Retina (tissue), 1 donor: ENCODE data around the gene ST3GAL6.
"Not testable (repeated sequence)": the region's sequence is repeated elsewhere in the genome, so short reads cannot be mapped to it uniquely, and the experiment has no call there.

Source experiments
- DNase-seq: peaks from one replicate; pipeline ENCODE4 v3.0.0-alpha.2; 2016

Gene ST3GAL6

DNA sequence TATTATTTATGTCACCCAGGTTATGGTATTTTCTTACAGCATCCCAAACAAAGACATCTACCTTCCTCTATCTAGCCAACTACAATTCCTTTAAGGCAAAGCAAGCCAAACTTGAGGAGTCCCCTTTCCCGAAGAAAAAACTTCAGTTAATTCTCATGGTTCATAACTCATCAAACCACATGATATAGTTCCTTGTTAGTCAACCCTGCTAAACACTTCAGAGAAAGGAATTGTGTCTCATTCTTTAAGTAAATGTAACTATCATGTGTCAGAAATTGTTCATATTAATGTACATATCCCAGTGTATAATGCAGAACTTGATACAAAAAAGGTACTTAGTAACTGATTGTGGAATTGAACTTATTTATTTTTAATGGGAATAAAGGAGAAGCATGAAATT, 44.4 kb downstream of the ST3GAL6 start:
- no peak for DNase-seq

DNA sequence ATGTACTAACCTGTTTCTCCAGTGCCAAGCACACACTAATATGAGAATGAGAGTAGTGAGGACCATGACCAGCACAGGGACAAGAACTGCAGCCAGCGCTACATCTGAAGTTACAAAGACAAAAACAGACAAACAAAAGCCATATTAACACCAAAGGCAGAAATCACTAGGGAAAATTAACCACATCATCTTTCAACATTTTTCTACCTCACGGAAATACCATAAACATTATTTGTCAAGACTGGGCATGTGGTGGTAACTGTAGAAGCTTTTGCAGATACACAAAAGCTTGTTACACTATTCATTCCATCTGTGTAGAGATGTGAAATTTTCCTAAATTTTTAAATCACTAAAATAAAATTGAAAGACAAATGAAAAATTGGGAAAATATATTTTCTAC, 44.9 kb downstream of the ST3GAL6 start:
- DNase-seq, result no peak

GRCh38 chr3:98809557-98809956, 46.4 kb downstream of the ST3GAL6 start:
- DNase-seq, result no peak

DNA sequence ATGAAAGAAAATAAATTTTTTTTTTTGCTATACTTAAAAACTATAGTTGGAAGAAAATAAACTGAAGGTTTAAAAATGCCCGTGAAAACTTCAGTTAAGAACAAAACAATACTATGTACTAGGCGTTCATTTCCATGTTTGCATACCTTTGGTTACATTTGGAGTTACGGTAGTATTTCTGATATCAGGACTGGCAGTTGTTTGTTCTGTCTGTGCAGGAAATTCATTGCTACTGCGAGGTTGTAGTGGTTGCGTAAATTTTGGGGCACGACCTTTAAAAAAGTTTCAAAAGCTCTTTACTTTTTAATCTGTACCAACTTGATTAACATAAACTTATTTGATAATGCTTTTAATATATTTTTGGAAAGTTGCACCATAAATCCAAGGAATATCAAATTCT, 47.9 kb downstream of the ST3GAL6 start:
- no peak for DNase-seq

DNA sequence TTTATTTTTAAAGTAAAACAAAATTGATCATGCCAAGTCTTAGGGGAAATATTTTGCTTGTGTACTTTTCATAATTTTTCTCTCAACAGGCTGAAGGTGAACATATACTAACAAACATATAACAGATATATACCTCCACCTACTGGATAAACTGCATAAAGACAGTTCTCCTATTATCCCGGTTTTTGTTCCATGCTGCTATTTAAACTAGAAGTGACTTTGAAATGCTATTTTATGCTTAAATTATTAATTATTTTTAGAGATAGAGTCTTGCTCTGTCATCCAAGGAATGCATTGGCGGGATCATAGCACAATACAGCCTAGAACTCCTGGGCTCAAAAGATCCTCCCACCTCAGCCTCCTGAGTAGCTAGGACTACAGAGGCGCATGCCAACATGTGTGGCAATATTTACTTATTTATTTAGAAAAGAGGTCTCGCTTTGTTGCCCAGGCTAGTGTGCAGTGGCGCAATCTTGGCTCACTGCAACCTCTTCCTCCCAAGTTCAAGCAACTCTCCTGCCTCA, 49.8 kb downstream of the ST3GAL6 start:
- DNase-seq, result peak; percentile 17

- no peak for DNase-seq
Measured at GRCh38 chr3:98814817-98815420, 51.8 kb downstream of the ST3GAL6 start.

DNA sequence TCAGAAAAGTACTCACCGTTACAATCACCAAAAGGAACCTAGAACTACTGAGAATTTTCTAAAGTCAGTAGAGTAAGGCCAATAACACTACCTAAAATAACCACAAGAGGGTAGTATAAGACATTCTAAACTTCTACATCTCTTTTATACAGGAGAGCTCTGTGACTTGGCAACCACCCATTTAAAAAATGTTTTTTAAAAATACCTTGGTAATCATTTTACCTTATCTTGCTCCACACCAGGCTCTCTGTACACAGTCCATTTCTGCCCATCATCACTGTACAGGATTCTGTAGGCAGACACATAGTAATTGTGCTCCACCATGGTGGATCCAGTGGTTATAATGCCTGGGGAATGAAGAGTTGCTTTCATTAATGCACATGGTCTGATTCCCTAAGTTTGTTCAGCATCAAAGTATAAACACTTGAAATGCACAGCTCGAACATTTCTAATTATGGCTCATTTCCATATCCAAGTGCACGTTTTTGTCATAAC, 54.5 kb downstream of the ST3GAL6 start:
- peak; percentile 57 for DNase-seq

DNA sequence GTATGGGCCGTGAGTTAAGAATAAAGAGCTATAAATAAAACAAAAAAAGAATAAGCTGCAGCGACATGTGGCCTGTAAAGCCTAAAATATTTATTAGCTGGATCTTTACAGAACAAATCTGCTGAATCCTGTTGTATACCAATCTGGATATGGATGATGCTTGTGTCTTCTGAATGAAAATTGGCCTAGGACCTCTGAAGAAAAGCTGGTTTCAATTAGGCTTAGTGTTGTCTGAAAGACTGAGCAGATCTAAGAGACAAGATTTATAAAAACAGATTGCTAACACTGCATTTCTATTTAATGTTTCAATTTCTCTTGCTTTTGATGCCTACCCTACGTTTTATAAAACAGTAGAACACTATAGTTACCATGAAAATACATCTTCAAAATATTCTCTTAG, 57.9 kb downstream of the ST3GAL6 start:
- DNase-seq, result no peak

GRCh38 chr3:98823791-98824190, 60.7 kb downstream of the ST3GAL6 start:
- DNase-seq, result no peak

GRCh38 chr3:98824256-98824655, 61.1 kb downstream of the ST3GAL6 start:
- no peak for DNase-seq

- DNase-seq, result no peak
Measured at GRCh38 chr3:98826126-98826525, 63.0 kb downstream of the ST3GAL6 start.

- no peak for DNase-seq
Measured at GRCh38 chr3:98827221-98827920, 64.2 kb downstream of the ST3GAL6 start.

GRCh38 chr3:98829246-98829832, 66.2 kb downstream of the ST3GAL6 start:
- DNase-seq, result no peak

DNA sequence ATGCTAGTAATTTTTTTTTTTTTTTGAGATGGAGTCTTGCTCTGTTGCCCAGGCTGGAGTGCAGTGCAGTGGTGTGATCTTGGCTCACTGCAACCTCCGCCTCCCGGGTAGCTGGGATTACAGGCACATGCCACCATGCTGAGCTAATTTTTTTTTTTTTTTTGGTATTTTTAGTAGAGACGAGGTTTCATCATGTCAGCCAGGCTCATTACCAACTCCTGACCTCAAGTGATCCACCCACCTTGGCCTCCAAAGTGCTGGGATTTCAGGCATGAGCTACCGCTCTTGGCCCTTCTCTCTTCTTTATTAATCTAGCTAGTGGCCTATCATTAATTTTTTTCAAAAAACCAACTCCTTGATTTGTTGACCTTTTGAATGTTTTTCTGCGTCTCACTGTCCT, 67.9 kb downstream of the ST3GAL6 start:
- DNase-seq, result not testable (repeated sequence)

GRCh38 chr3:98839846-98840245, 76.7 kb downstream of the ST3GAL6 start:
- no peak for DNase-seq

GRCh38 chr3:98843266-98843959, 80.3 kb downstream of the ST3GAL6 start:
- DNase-seq, result no peak
